Measurements from ENCODE around the gene RANBP1. TPM values are rescaled to one million over a fixed set of nuclear protein-coding genes. Genes with fewer than 3 reads are reported as not detected.

The RANBP1 gene
- total and polyA plus RNA-seq, 9 of the 15 experiments (the other 6 are each of a cell fraction or from before 2014, with no cell fraction given): 162 to 2,891 (median 1,289) TPM

GRCh38 chr22:20083157-20083890 lies 32.6 kb upstream of the RANBP1 start (continued):
- TF ChIP-seq BCL6 (CRISPR knock-in tag; IDR thresholded peaks at IDR 0.05) (no peak), RHOXF2B (CRISPR knock-in tag; conservative IDR thresholded peaks at IDR 0.05) (no peak), ZNF830 (CRISPR knock-in tag; IDR thresholded peaks at IDR 0.05) (no peak), MTF1 (CRISPR knock-in tag; IDR thresholded peaks at IDR 0.05; ENCODE audit: borderline replicate concordance) (no peak), BDP1 (IDR thresholded peaks at IDR 0.05; ENCODE audit: insufficient read depth, insufficient read length) (no peak), ZNF212 (CRISPR knock-in tag; IDR thresholded peaks at IDR 0.05) (no peak), GABPB1 (CRISPR knock-in tag; IDR thresholded peaks at IDR 0.05) (no peak), KAT8 (IDR thresholded peaks at IDR 0.05; ENCODE audit: low read depth) (no peak), ZNF140 (CRISPR knock-in tag; IDR thresholded peaks at IDR 0.05) (no peak), ELK3 (CRISPR knock-in tag; IDR thresholded peaks at IDR 0.05) (0 out of 2 replicates have a peak, but pooled peaks have one; percentile 43), TFAM (CRISPR knock-in tag; conservative IDR thresholded peaks at IDR 0.05) (no peak), RBFOX2 (IDR thresholded peaks at IDR 0.05; ENCODE audit: low read depth, low read length) (no peak), EZH2 (IDR thresholded peaks at IDR 0.05; ENCODE audit: borderline replicate concordance, low read depth, low read length) (no peak), CTCFL (IDR thresholded peaks at IDR 0.05; ENCODE audit: borderline replicate concordance, insufficient read depth, low read depth, low read length, poor library complexity, severe bottlenecking) (no peak), ZNF347 (CRISPR knock-in tag; IDR thresholded peaks at IDR 0.05; ENCODE audit: low read depth) (no peak), ETV6 (IDR thresholded peaks at IDR 0.05; ENCODE audit: borderline replicate concordance in 1 of 2, low read depth in 2 of 2, low read length in 1 of 2) (no peak), ETV6 (CRISPR knock-in tag; IDR thresholded peaks at IDR 0.05; ENCODE audit: borderline replicate concordance) (no peak), ZNF592 (IDR thresholded peaks at IDR 0.05) (no peak), ZNF184 (CRISPR knock-in tag; IDR thresholded peaks at IDR 0.05) (no peak), ZBTB17 (CRISPR knock-in tag; IDR thresholded peaks at IDR 0.05) (0 out of 2 replicates have a peak, but pooled peaks have one; percentile 38), RBM39 (optimal IDR thresholded peaks at IDR 0.05; ENCODE audit: low read depth, low read length) (no peak), TAF15 (IDR thresholded peaks at IDR 0.05; ENCODE audit: low read depth, low read length) (no peak)

All from K562 (cell line).